ENCODE results near the gene DNAH10.

The DNAH10 gene

DNA sequence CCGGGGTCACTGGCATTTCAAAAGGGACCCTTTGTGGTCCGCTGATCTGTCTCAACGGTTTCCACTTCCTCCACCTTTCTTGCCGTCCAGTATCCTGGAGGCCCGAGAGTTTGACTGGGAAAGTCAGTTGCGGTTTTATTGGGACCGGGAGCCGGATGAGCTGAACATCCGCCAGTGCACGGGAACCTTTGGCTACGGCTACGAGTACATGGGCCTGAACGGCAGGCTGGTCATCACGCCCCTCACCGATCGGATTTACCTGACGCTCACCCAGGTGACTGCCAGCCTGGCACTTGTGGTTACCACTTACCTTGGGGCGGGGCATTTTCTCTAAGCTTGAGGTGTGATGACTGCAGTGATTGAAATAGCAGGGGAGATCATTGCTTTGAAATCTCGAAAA lies 83.8 kb downstream of the DNAH10 start:
- no peak for DNase-seq (ENCODE audit: low read depth in 2 of 2)

DNA sequence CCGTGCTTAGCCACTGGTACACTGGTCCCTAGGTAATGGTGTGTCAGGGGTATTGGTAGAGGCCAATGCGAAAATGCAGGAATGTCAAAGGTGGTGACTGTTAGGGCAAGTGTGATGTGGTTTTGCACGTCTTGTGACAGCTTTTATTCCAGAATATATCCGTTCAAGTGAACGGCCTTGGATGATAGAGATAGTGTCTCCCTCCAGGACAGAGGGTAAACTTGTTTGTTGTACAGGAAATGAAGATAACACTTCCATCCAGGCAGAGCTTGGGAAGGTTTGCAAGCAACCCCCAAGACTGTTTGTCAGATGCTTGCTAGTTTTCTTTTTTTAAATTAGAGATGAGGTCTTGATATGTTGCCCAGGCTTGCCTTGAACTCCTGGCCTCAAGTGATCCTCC lies 84.2 kb downstream of the DNAH10 start:
- DNase-seq (ENCODE audit: low read depth in 2 of 2): no peak

DNA sequence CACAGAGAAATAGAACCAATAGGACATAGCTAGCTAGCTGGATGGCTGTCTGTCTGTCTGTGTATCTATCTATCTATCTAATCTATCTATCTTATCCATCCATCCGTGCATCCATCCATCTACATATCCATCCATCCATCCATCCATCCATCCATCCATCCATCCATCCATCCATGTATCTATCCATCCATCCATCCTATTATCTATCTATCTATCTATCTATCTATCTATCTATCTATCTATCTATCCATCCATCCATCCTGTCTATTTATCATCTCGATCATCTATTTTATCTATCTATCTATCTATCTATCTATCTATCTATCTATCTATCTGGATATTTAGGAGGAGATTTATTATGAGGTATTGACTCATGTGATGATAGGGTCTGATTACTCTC lies 84.9 kb downstream of the DNAH10 start:
- no peak for DNase-seq (ENCODE audit: low read depth in 2 of 2)

DNA sequence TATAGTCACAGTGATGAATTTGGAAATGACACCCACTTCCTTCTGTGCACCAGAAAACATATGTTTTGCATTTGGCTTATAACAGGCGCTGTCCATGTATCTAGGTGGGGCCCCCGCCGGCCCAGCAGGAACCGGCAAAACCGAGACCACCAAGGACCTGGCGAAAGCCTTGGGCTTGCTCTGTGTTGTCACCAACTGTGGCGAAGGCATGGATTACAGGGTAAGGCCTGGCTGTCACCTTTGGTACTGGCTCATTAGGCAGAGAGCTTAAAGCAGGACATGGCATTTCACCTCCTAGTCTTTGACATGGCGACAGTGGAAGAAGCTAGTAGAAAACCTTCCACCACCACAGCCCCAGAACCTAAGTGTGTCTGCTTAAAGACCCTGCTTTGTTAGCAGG lies 85.8 kb downstream of the DNAH10 start:
- DNase-seq (ENCODE audit: low read depth in 2 of 2): no peak

- DNase-seq (ENCODE audit: low read depth in 2 of 2): no peak
Observed at GRCh38 chr12:123849517-123849916, 87.4 kb downstream of the DNAH10 start.

DNA sequence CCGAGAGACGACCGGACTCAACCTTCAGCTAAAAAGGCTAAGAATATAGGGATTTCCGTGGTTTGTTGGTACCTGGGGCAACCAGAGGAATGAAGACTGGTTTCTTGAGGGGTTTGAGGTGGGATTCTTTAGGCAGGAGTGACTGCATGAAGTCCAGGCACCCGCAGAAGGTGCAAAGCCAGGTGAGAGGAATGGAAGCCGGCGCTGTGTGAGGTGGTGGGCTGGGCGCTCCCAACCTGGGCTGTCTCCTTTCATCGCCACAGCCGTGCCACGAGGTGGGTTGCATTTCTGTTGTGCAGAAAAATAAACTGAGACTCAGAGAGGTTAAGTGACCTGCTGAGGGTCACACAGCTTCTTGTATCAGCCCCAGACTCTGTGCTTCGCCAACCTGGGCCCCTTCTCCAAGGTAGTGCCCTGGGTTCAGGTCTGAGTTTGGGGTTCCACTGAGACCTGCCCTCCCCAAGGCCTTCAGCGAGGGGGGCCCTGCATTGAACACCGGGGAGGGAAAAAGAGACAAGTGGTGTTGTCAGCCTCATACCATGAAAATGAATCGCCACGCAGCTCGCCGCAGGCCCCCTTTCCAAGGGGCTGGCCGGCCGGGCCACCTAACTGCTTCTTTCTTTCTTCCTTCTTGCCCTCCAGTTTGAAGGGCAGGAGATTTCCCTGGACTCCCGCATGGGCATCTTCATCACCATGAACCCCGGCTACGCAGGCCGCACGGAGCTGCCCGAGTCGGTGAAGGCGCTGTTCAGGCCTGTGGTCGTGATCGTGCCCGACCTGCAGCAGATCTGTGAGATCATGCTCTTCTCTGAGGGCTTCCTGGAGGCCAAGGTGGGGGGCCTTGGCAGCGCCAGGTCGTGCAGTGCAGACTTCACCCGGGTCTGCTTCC lies 88.4 kb downstream of the DNAH10 start:
- no peak for DNase-seq (ENCODE audit: low read depth in 2 of 2)

DNA sequence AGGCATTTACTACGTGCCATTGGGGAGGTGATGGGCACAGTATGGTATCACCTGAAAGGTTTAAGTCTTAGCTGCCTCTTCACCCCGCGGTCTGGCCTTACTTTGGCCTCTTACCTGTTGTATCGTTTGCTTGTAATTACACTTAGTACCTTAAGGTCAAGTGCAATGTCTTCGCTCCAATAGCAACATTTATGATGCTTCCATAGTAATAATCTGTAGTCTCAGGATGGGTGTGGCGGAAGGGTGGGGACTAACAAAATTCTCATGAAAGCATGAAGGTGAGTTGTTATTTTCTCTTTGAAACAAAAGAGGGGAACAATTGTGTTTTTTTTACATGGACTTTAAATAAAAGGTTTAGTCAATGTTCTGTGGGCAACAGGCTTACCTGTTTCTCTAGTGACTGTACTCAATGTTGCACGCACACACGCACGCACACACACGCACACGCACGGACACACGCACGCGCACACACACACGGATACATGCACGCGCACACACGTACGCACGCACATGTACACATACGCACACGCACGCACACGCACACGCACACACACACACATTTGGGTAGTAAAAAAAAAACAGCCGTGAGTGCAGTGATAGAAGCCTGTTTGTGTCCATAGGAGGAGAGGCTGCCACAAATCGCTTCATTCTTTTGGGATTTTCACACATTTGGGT lies 91.4 kb downstream of the DNAH10 start:
- DNase-seq (ENCODE audit: low read depth in 2 of 2): no peak

DNA sequence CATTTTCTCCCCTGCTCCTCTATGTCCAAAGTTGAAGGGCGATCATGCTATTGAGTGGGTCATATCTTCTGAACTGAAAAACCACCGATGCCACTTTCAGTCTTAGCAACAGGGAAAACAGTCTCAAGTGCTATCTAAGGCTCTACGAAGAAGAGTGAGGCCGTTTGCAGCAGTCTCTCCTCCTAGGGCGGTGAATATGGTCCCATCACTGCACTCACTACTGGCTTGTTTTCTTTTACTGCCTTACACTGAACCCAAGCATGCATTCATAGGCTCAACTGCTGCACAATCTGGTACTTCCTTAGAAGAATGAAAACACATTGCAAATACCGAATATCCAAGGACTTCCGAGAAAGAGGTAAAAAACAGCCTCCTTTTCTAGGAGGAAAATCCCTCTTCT lies 92.1 kb downstream of the DNAH10 start:
- no peak for DNase-seq (ENCODE audit: low read depth in 2 of 2)

DNA sequence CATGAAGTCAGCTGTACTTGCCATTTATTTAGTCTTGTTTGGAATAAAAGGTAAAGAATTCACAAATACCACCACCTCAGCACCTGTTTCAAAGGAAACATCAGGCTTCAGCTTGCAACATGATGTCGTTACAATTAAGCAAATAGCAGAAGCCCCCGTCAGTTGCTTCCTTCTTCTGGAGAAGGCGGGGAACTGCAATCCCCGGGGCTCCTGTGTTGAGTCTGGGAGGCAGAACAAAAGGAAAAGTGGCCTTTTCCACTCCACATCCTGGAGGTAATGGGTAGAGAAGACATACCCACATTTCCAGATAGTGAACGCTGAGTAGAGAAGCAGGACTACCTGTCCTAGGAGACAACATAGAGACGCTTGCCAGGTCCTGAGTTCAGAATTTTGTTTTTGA lies 92.8 kb downstream of the DNAH10 start:
- DNase-seq (ENCODE audit: low read depth in 2 of 2): no peak

DNA sequence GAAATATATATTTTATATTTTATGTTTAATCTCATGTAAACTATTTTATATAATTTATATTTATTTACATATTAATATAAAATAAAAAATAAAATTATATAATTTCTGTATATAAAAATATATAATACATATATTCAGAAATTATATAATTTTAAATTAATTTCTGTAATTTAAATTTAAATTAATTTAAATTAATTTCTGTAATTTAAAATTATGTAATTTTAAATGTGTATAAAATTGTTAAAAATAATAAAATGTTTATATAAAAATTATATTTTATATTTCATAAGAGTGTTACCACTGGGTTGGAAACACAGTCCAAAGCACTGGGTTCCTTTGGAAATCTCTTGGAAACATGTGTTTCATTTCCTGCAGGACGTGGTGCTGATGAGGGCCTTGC lies 94.6 kb downstream of the DNAH10 start:
- no peak for DNase-seq (ENCODE audit: low read depth in 2 of 2)

DNA sequence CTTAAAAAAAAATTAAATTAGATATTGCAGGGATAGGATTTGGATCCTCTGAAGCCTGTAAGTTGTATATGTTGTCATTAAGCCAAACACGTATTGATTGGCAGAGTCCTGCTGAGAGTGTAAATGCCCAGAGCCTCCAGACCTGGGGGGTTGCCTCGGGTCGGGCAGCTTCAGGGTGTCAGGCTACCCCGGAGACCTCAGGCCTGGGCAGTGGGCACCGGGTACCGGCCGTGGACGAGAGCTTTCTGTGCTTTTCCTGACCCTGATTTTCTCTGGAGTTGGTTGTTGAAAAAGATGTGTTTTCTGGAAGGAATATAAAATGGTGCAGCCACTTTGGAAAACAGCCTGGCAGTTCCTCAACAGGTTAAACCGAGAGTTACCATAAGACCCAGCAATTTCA lies 96.1 kb downstream of the DNAH10 start:
- DNase-seq (ENCODE audit: low read depth in 2 of 2): no peak

GRCh38 chr12:123859035-123859434 lies 96.9 kb downstream of the DNAH10 start:
- no peak for DNase-seq (ENCODE audit: low read depth in 2 of 2)

- no peak for DNase-seq (ENCODE audit: low read depth in 2 of 2)
Observed at GRCh38 chr12:123860377-123860776, 98.3 kb downstream of the DNAH10 start.

GRCh38 chr12:123861392-123861791 lies 99.3 kb downstream of the DNAH10 start:
- no peak for DNase-seq (ENCODE audit: low read depth in 2 of 2)

DNA sequence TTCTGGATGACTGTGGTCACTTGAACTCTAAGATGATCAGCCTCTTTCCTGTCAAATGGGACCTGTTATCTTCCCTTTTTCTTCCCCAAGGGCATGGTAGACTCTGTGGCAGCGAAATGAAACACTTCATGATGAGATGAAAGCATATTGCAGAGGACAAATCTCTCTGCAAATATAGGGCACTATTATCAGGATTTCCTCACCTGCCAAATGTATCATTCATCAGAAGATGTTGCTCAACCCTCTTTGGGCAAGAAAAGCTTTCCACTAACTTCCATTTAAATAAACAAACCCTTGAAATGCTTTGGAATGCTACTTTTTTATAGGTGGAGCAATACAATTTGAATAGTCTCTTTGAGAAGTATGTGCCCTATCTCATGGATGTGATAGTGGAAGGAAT lies 105.0 kb downstream of the DNAH10 start:
- DNase-seq (ENCODE audit: low read depth in 2 of 2): no peak

DNA sequence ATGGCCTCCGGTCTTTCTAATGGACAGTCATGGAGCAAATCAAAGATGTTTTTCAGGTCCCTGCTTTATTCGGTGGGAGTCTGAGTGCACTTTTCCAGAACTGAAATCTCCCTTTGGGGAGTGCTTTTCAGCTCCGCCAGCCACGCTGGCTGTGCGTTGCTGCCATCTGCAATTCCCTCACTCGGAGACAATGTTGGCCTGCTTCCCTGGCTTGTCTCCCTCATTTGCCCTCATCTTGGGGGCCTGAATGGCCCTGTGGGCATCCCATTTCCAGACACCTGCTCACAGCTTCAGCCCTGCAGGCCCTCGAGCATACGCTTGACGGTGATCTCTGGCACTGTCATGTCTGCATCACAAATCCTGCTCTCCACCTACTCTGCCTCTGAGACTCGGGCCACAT lies 106.7 kb downstream of the DNAH10 start:
- no peak for DNase-seq (ENCODE audit: low read depth in 2 of 2)

- DNase-seq (ENCODE audit: low read depth in 2 of 2): no peak
Observed at GRCh38 chr12:123873793-123874192, 111.7 kb downstream of the DNAH10 start.

- DNase-seq (ENCODE audit: low read depth in 2 of 2): no peak
Observed at GRCh38 chr12:123877968-123878367, 115.9 kb downstream of the DNAH10 start.

DNA sequence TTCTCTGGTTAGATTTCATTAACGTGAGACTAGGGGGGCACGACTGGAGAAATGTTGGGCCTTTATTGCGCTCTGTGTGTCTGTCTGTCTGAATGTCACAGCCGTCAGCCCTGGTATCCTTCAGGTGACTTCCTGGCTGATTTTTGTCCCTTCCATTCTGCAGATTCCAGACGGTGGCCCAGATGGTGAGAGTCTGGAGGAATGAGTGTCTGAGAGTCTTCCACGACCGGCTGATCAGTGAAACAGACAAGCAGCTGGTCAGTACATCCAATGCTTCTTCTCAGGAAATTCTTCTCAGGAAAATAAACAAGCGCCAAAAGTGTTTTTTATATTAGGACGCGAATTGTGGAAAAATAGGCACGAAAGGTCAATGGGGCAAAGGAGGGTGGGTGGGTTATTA lies 117.0 kb downstream of the DNAH10 start:
- DNase-seq (ENCODE audit: low read depth in 2 of 2): no peak

DNA sequence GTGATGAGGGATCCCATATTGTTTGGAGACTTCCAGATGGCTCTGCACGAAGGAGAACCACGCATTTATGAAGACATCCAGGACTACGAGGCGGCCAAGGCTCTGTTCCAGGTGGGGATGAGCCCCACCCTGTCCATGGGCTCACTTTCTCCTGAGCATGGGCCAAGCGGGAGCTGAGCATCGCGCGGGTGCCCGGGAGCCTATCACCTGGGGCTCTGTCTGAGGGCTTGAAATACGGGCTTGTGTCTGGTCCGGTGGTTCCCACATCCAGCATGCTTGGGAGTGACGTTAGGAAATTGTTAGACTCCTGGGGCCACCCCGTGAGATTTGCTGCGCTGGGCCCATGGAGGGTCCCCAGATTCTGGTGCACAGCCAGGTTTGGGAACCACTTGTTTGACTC lies 117.6 kb downstream of the DNAH10 start:
- no peak for DNase-seq (ENCODE audit: low read depth in 2 of 2)

- no peak for DNase-seq (ENCODE audit: low read depth in 2 of 2)
Observed at GRCh38 chr12:123882161-123882705, 120.1 kb downstream of the DNAH10 start.

- DNase-seq (ENCODE audit: low read depth in 2 of 2): no peak
Observed at GRCh38 chr12:123886258-123886657, 124.2 kb downstream of the DNAH10 start.

DNA sequence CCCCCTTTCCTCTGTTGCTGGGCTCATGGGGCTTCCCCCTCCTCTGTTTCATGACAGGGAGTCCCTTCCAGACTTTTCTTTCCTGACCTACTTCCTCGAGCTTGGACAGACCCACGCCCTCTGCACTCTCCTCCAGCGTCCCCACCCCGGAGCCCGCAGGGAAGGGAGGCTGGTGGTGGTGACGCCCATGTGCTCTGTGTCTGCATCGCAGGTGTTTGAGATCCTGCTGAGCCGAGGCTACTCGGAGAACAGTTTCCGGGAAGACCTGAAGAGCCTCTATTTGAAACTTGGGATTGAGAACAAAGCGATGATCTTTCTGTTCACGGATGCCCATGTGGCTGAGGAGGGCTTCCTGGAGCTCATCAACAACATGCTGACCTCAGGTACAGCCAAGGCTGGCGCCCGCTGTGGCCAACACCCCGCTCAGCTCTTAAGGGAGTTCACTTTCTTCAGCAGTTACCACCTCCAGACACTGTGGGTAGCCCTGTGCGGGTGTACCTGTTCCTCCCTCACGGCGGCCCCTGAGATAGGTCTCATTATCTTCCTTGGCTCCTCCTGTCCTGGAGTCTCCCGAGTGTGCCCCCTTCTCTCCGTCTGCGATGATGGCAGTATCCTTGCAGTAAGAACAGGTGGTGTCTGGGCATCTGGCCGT lies 125.0 kb downstream of the DNAH10 start:
- DNase-seq (ENCODE audit: low read depth in 2 of 2): no peak

All from fibroblast of skin of left quadriceps (primary cell).